HepG2 (cell line): ENCODE measurements around the gene CBL. TPM values are rescaled to one million over a fixed set of nuclear protein-coding genes. Genes with fewer than 3 reads are reported as not detected.

Source experiments
- ATAC-seq: fragments of 200-7000 bp; cut with Tn5 transposase; 3 replicates; pipeline ENCODE4 v1.9.1; 2020; ENCODE audit warnings: mild to moderate bottlenecking, moderate library complexity
- BruUV-seq: library from RNA; stranded (reverse); fragments of 400-500 nt; replicated peaks from 2 replicates; lab custom pipeline; 2021; lab: Mats Ljungman, UMichigan
- CTCF ChIA-PET: fragments of 300-600 bp; formaldehyde crosslinking; extraction: SDS; loops from one replicate; lab custom pipeline; 2021; ENCODE audit warnings: low total read pairs, inconsistent platforms, low intra/inter-chr PET ratio; lab: Yijun Ruan, JAX
- POLR2A ChIA-PET: fragments of 350-600 bp; sonication (Branson Sonifier 250); formaldehyde crosslinking; loops from one replicate; lab custom pipeline; 2020; ENCODE audit warnings: antibody characterized with exemption, inconsistent platforms; lab: Yijun Ruan, JAX
- DNase-seq: peaks from one replicate; pipeline ENCODE4 v3.0.0-alpha.2; 2015; ENCODE audit warnings: low spot score
- FAIRE-seq: peaks from 3 replicates; lab custom pipeline; 2011; peaks lifted over from hg19 to GRCh38; lab: Jason Lieb, UNC
- H2AFZ ChIP-seq: one replicate; pipeline ENCODE4 v1.6.1; 2011; ENCODE audit warnings: low read length, inconsistent platforms
- H3K27ac ChIP-seq: fragments of 300-600 bp; 3 replicates; pipeline ENCODE4 v1.8.0; 2011; ENCODE audit warnings: mixed run types, mild to moderate bottlenecking, mixed read lengths, low read length, inconsistent platforms; ENCODE audit not compliant: insufficient read depth; ENCODE audit errors: extremely low read length
- H3K27me3 ChIP-seq, 2 experiments: fragments of 200-600 bp in 1 of 2; 2 replicates in 1 of 2; 3 replicates in 1 of 2; pipeline versions ENCODE4 v1.6.0 to v1.8.0; 2011; ENCODE audit warnings: low read length in 2 of 2, mild to moderate bottlenecking in 2 of 2, moderate library complexity in 2 of 2, inconsistent platforms in 1 of 2; ENCODE audit not compliant: insufficient read depth in 2 of 2, control insufficient read depth in 1 of 2
- H3K36me3 ChIP-seq, 2 experiments: fragments of 200-600 bp in 1 of 2; replicated peaks in 1 of 2; 2 replicates in 1 of 2; 3 replicates in 1 of 2; pipeline versions ENCODE4 v1.5.1 to v1.8.0; 2011; ENCODE audit warnings: low read length in 2 of 2, inconsistent platforms in 1 of 2; ENCODE audit not compliant: insufficient read depth in 2 of 2, control insufficient read depth in 1 of 2
- H3K4me1 ChIP-seq: 2 replicates; pipeline ENCODE4 v1.5.1; 2012; ENCODE audit warnings: low read length, inconsistent platforms; ENCODE audit not compliant: insufficient read depth
- H3K4me2 ChIP-seq: 2 replicates; pipeline ENCODE4 v1.6.0; 2011; ENCODE audit warnings: low read depth, low read length, inconsistent platforms
- H3K4me3 ChIP-seq, 3 experiments: fragments of 200-600 bp in 1 of 3; sonication (generic), shearing (Covaris generic) in 1 of 3; replicated peaks in 1 of 3; 2 replicates each; pipeline ENCODE4 v1.5.1; 2011 to 2016; ENCODE audit warnings: low read length in 3 of 3, inconsistent platforms in 2 of 3, low read depth in 2 of 3, mild to moderate bottlenecking in 2 of 3, control low read depth in 1 of 3, mixed read lengths in 1 of 3; ENCODE audit not compliant: insufficient read depth in 1 of 3
- H3K79me2 ChIP-seq: one replicate; pipeline ENCODE4 v1.6.1; 2011; ENCODE audit warnings: low read length, inconsistent platforms; ENCODE audit not compliant: insufficient read depth
- H3K9ac ChIP-seq: 2 replicates; pipeline ENCODE4 v1.6.0; 2011; ENCODE audit warnings: mild to moderate bottlenecking, low read depth, low read length, inconsistent platforms; ENCODE audit not compliant: insufficient read depth
- H3K9me3 ChIP-seq: 2 replicates; pipeline ENCODE4 v1.5.1; 2012; ENCODE audit warnings: mild to moderate bottlenecking, low read length
- H4K20me1 ChIP-seq: 2 replicates; pipeline ENCODE4 v1.6.0; 2011; ENCODE audit warnings: inconsistent platforms, mild to moderate bottlenecking, low read length, moderate library complexity; ENCODE audit not compliant: insufficient read depth
- CEBPB ChIP-seq: IDR thresholded peaks from 2 replicates; pipeline ENCODE4 v1.6.1; 2011; ENCODE audit warnings: low read depth, low read length, improper control_type of control experiment, borderline replicate concordance
- CEBPG ChIP-seq: IDR thresholded peaks from 2 replicates; pipeline ENCODE4 v1.6.1; 2016
- NRL ChIP-seq: sonication (generic); formaldehyde crosslinking; IDR thresholded peaks from 2 replicates; pipeline ENCODE4 v1.5.0; 2020; ENCODE audit warnings: missing genetic modification reagents, mild to moderate bottlenecking, moderate library complexity, borderline replicate concordance
- PAWR ChIP-seq: sonication (generic); formaldehyde crosslinking; IDR thresholded peaks from 2 replicates; pipeline ENCODE4 v1.4.0; 2020; ENCODE audit warnings: missing genetic modification reagents, mild to moderate bottlenecking, borderline replicate concordance
- SAP130 ChIP-seq: IDR thresholded peaks from 2 replicates; pipeline ENCODE4 v1.6.1; 2016; ENCODE audit warnings: low read depth
- YEATS2 ChIP-seq: sonication (generic); formaldehyde crosslinking; IDR thresholded peaks from 2 replicates; pipeline ENCODE4 v1.4.0; 2020; ENCODE audit warnings: missing genetic modification reagents, borderline replicate concordance
- ZFP41 ChIP-seq: sonication (generic); formaldehyde crosslinking; IDR thresholded peaks from 2 replicates; pipeline ENCODE4 v1.4.0; 2020; ENCODE audit warnings: mild to moderate bottlenecking, missing genetic modification reagents, borderline replicate concordance
- ZNF333 ChIP-seq: sonication (generic); formaldehyde crosslinking; IDR thresholded peaks from 2 replicates; pipeline ENCODE4 v1.4.0; 2020; ENCODE audit warnings: mild to moderate bottlenecking, missing genetic modification reagents, borderline replicate concordance
- ZNF773 ChIP-seq: sonication (generic); formaldehyde crosslinking; IDR thresholded peaks from 2 replicates; pipeline ENCODE4 v1.4.0; 2020; ENCODE audit warnings: missing genetic modification reagents, borderline replicate concordance
- WGBS: methylation state at CpG from one replicate; pipeline ENCODE4 v1.1.6; 2017; ENCODE audit warnings: low lambda C conversion rate; 5-methylcytosine and 5-hydroxymethylcytosine counted together
- in situ Hi-C: cut with HindIII; loops from 2 replicates; pipeline ENCODE4 v1.10.0; 2017; ENCODE audit warnings: low pct_unique_long_range_greater_than_20kb; ENCODE audit not compliant: extremely low pct_ligation_motif_present
- intact Hi-C: fragments of 100-400 bp; cut with micrococcal nuclease; formaldehyde crosslinking; loops from one replicate; pipeline ENCODE4 v1.10.0; 2022; ENCODE audit not compliant: unreplicated experiment
- polyA plus RNA-seq, 8 experiments: library from polyadenylated mRNA; depleted of rRNA in 3 of 8; stranded (reverse) in 7 of 8; unstranded in 1 of 8; fragments of >200 nt; fragmentation: Illumina TruSeq in 4 of 8; extraction: Trizol in 4 of 8; gene quantifications; 2 replicates each; pipeline versions ENCODE4 v1.2.1 to v1.2.3, GENCODE V29; 2011 to 2016; ENCODE audit warnings: low read depth in 4 of 8, missing spikeins in 1 of 8, mixed read lengths in 1 of 8; ENCODE audit not compliant: insufficient read depth in 1 of 8
- total RNA-seq, 5 experiments: library from RNA; depleted of rRNA; stranded (reverse); fragments of >200 nt; fragmentation: Illumina TruSeq; extraction: Trizol; gene quantifications; 2 replicates each; pipeline ENCODE4 v1.2.3, GENCODE V29; 2016; ENCODE audit warnings: low read depth in 1 of 5
- TF ChIP-seq, protein P1 (sequence below): sonication (generic); formaldehyde crosslinking; IDR thresholded peaks from 2 replicates; pipeline ENCODE4 v1.5.1; 2020; ENCODE audit warnings: mild to moderate bottlenecking, missing genetic modification reagents, moderate library complexity
- TF ChIP-seq, protein P2 (sequence below): sonication (generic); formaldehyde crosslinking; IDR thresholded peaks from 2 replicates; pipeline ENCODE4 v1.5.0; 2020; ENCODE audit warnings: missing genetic modification reagents, mild to moderate bottlenecking, borderline replicate concordance

CBL gene
- total and polyA plus RNA-seq, 2 of the 13 experiments (the other 11 are each of a cell fraction or from before 2014, with no cell fraction given): 6.6 to 7.4 TPM

DNA sequence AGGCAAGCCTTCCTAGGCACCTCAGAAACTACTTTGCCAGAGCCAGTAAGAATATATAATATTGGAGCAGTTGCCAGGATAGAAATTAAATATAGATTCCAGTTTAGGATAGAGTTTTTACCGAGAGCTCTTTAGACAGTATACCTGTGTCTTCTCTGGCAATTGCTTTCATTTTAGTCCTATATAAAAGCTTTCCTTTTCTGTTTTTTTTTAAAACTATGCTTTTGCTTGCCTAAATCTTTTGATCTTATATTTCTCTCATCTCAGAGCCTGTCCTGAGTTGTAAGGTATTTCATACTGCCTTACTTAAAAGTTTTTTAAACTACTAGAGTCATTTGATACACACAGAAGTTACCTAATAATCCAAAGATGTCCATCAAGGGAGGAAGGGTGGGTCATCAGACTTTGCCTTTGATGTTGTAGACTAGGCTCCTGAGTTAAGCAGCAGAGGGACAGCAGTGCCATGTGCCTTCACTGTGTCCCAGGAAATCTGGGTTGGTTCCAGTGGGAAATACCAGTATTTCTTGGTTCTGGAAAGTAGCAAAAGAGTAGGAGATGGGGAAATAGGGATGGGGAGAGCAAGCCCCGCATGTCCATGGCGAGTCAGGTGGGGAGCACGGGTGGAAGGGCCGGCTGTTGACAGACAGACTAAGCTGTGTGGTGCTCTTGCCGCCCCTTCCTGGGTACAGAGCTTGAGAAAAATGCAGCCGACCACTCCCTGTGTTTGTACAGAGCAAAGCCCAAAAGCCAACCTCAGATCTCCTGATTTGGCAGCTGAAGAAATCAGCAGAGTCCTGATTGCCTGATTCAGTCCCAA lies 99.6 kb downstream of the CBL start (continued):
- TF ChIP-seq, protein P1, sequence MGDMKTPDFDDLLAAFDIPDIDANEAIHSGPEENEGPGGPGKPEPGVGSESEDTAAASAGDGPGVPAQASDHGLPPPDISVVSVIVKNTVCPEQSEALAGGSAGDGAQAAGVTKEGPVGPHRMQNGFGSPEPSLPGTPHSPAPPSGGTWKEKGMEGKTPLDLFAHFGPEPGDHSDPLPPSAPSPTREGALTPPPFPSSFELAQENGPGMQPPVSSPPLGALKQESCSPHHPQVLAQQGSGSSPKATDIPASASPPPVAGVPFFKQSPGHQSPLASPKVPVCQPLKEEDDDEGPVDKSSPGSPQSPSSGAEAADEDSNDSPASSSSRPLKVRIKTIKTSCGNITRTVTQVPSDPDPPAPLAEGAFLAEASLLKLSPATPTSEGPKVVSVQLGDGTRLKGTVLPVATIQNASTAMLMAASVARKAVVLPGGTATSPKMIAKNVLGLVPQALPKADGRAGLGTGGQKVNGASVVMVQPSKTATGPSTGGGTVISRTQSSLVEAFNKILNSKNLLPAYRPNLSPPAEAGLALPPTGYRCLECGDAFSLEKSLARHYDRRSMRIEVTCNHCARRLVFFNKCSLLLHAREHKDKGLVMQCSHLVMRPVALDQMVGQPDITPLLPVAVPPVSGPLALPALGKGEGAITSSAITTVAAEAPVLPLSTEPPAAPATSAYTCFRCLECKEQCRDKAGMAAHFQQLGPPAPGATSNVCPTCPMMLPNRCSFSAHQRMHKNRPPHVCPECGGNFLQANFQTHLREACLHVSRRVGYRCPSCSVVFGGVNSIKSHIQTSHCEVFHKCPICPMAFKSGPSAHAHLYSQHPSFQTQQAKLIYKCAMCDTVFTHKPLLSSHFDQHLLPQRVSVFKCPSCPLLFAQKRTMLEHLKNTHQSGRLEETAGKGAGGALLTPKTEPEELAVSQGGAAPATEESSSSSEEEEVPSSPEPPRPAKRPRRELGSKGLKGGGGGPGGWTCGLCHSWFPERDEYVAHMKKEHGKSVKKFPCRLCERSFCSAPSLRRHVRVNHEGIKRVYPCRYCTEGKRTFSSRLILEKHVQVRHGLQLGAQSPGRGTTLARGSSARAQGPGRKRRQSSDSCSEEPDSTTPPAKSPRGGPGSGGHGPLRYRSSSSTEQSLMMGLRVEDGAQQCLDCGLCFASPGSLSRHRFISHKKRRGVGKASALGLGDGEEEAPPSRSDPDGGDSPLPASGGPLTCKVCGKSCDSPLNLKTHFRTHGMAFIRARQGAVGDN (CRISPR knock-in tag): 0 out of 2 replicates have a peak, but pooled peaks have one; percentile 18
- TF ChIP-seq YEATS2 (CRISPR knock-in tag) (no peak), SAP130 (CRISPR knock-in tag) (0 out of 2 replicates have a peak, but pooled peaks have one; percentile 23), NRL (no peak), ZFP41 (no peak), ZNF333 (CRISPR knock-in tag) (no peak)

DNA sequence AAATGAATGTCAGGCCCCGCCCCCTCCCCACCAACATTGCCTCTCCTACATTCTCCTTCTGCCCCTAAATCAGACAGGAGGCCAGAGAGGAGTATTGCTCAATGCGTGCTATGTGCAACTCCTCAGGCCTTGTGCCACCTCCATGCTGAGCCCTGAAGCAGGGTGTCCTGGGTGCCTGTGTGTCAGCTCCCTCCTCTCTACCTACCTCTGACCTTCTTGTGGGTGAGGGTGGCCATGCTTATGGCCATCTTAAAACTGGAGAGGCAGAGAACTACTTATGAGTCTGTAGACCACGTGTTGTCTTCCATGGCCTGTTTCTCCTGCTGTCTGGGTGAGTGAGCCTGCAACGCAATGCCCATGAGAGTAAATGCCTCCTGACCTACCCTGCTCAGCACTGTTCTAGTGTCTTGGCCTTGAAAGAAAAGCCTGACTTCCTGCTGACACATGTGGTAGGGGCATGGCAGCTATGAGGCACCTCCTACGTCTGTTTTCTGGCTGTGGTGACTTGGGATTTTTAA lies 100.3 kb downstream of the CBL start:
- TF ChIP-seq PAWR (no peak), CEBPG (CRISPR knock-in tag) (peak; percentile 56), ZNF773 (CRISPR knock-in tag) (no peak), CEBPB (peak; percentile 77)
- TF ChIP-seq, protein P2, sequence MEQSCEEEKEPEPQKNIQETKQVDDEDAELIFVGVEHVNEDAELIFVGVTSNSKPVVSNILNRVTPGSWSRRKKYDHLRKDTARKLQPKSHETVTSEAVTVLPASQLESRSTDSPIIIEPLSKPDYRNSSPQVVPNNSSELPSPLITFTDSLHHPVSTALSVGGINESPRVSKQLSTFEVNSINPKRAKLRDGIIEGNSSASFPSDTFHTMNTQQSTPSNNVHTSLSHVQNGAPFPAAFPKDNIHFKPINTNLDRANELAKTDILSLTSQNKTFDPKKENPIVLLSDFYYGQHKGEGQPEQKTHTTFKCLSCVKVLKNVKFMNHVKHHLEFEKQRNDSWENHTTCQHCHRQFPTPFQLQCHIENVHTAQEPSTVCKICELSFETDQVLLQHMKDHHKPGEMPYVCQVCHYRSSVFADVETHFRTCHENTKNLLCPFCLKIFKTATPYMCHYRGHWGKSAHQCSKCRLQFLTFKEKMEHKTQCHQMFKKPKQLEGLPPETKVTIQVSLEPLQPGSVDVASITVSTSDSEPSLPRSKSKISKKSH (CRISPR knock-in tag): 0 out of 2 replicates have a peak, but pooled peaks have one; percentile 29
- TF ChIP-seq, all 625 proteins: peak for 3
- Histone ChIP-seq H4K20me1 (no peaks in the 10 kb centered on the region), H2AFZ (no peak overlapping the region), H3K79me2 (no peaks in the 10 kb centered on the region), H3K4me1 (peaks cover 22% of the 10 kb centered on the region), H3K27ac (no peak overlapping the region), H3K36me3 (peaks cover 3 to 5% of the 10 kb centered on the region in 2 experiments; a peak in 3 of 5 replicates), H3K4me3 (no peak overlapping the region), H3K27me3 (no peaks in the 10 kb centered on the region), H3K4me2 (no peak overlapping the region), H3K9ac (no peak overlapping the region), H3K9me3 (no peaks in the 10 kb centered on the region)
- intact Hi-C loops: no loop called here
- FAIRE-seq (no peak), ATAC-seq (peak; percentile 46), DNase-seq (no peak)
- in situ Hi-C loops: no loop called here
- WGBS: 76% methylated on average over 3 of the region's 5 CpGs
- CTCF ChIA-PET: no interaction called here
- POLR2A ChIA-PET: interaction anchor here (1.0 to 2.8 kb wide), 3 partner anchors 10 to 69 kb away, joined by 3 to 9 read pairs (median 6); partner anchors contain the start of gene MCAM
- BruUV-seq: no TSS peak
